Hepatocyte (in vitro differentiated cells): ENCODE data around the gene RRN3. TPM values are rescaled to one million over a fixed set of nuclear protein-coding genes. Genes with fewer than 3 reads are reported as not detected.
A peak's percentile ranks its signal among the peaks of the same experiment; 100 is the strongest.

Source experiments
- DNase-seq: peaks from one replicate; pipeline ENCODE4 v3.0.0-alpha.2; 2016; ENCODE audit warnings: low spot score
- H2AFZ ChIP-seq: fragments of 200-600 bp; sonication (generic); 2 replicates; pipeline ENCODE4 v1.6.0; 2016; ENCODE audit warnings: antibody characterized with exemption, mild to moderate bottlenecking
- H3K27ac ChIP-seq: fragments of 200-600 bp; sonication (generic); 2 replicates; pipeline ENCODE4 v1.5.1; 2016; ENCODE audit warnings: mild to moderate bottlenecking
- H3K27me3 ChIP-seq: fragments of 200-600 bp; sonication (generic); 2 replicates; pipeline ENCODE4 v1.6.1; 2016
- H3K36me3 ChIP-seq: fragments of 200-600 bp; sonication (generic); replicated peaks from 2 replicates; pipeline ENCODE4 v1.5.1; 2016; ENCODE audit warnings: low read depth; ENCODE audit not compliant: insufficient read depth
- H3K4me1 ChIP-seq: fragments of 200-600 bp; sonication (generic); 2 replicates; pipeline ENCODE4 v1.5.1; 2016; ENCODE audit warnings: mild to moderate bottlenecking, moderate library complexity; ENCODE audit not compliant: insufficient read depth
- H3K4me2 ChIP-seq: fragments of 200-600 bp; sonication (generic); 2 replicates; pipeline ENCODE4 v1.6.0; 2016
- H3K4me3 ChIP-seq: fragments of 200-600 bp; sonication (generic); 2 replicates; pipeline ENCODE4 v1.5.1; 2016; ENCODE audit warnings: mild to moderate bottlenecking
- H3K79me2 ChIP-seq: fragments of 200-600 bp; sonication (generic); 2 replicates; pipeline ENCODE4 v1.6.0; 2017; ENCODE audit warnings: mild to moderate bottlenecking
- H3K9me2 ChIP-seq: fragments of 200-600 bp; sonication (generic); replicated peaks from 2 replicates; pipeline ENCODE4 v1.6.0; 2017; ENCODE audit warnings: mild to moderate bottlenecking; ENCODE audit not compliant: insufficient read depth
- H3K9me3 ChIP-seq: fragments of 200-600 bp; sonication (generic); 2 replicates; pipeline ENCODE4 v1.5.1; 2016; ENCODE audit warnings: low read depth, mild to moderate bottlenecking
- H4K20me1 ChIP-seq: fragments of 200-600 bp; sonication (generic); 2 replicates; pipeline ENCODE4 v1.6.0; 2016; ENCODE audit warnings: mild to moderate bottlenecking; ENCODE audit not compliant: insufficient read depth, poor library complexity, severe bottlenecking
- CTCF ChIP-seq: fragments of 200-600 bp; sonication (generic); IDR thresholded peaks from 2 replicates; pipeline ENCODE4 v1.5.1; 2016; ENCODE audit warnings: antibody characterized with exemption, mild to moderate bottlenecking; ENCODE audit not compliant: poor library complexity
- EZH2 ChIP-seq: fragments of 200-600 bp; sonication (generic); IDR thresholded peaks from 2 replicates; pipeline ENCODE4 v1.6.1; 2016; ENCODE audit warnings: antibody characterized with exemption, mild to moderate bottlenecking, borderline replicate concordance
- EZH2phosphoT487 ChIP-seq: fragments of 200-600 bp; sonication (generic); IDR thresholded peaks from one replicate; pipeline ENCODE4 v1.6.1; 2018; ENCODE audit warnings: antibody characterized with exemption, mild to moderate bottlenecking, low read depth, moderate library complexity; ENCODE audit not compliant: unreplicated experiment, severe bottlenecking
- WGBS: methylation state at CpG from one replicate; pipeline ENCODE4 v1.1.6; 2016; ENCODE audit warnings: low lambda C conversion rate; ENCODE audit errors: missing lambda C conversion rate; 5-methylcytosine and 5-hydroxymethylcytosine counted together
- polyA plus RNA-seq: library from polyadenylated mRNA; unstranded; fragments of >200 nt; fragmentation: Nextera tagmentation; extraction: Ambion mirVana; gene quantifications from 2 replicates; pipeline ENCODE4 v1.2.1, GENCODE V29; 2016
- total RNA-seq: library from RNA; depleted of rRNA; stranded (reverse); fragments of >200 nt; gene quantifications from 2 replicates; pipeline ENCODE4 v1.2.3, GENCODE V29; 2014

The RRN3 gene
- total and polyA plus RNA-seq, 2 experiments from 2014 or later: 16.5 to 40.9 TPM

GRCh38 chr16:15059324-15059723 lies 34.7 kb downstream of the RRN3 start:
- Histone ChIP-seq H3K79me2 (peaks cover 13% of the 10 kb centered on the region), H3K4me3 (no peak overlapping the region), H3K9me2 (no peaks in the 10 kb centered on the region), H3K4me2 (no peak overlapping the region), H3K27me3 (no peaks in the 10 kb centered on the region), H3K27ac (no peak overlapping the region), H3K36me3 (no peaks in the 10 kb centered on the region), H4K20me1 (no peaks in the 10 kb centered on the region), H3K4me1 (peaks cover 6% of the 10 kb centered on the region), H3K9me3 (no peaks in the 10 kb centered on the region), H2AFZ (no peak overlapping the region)
- no peak for DNase-seq
- WGBS: 86% methylated on average over 3 of the region's 3 CpGs
- no peak for TF ChIP-seq EZH2
- no peak for TF ChIP-seq EZH2phosphoT487

- Histone ChIP-seq H2AFZ (no peak overlapping the region), H3K4me3 (no peak overlapping the region), H3K27me3 (no peaks in the 10 kb centered on the region), H3K4me2 (no peak overlapping the region), H3K9me3 (no peaks in the 10 kb centered on the region), H4K20me1 (no peaks in the 10 kb centered on the region), H3K27ac (peak overlapping the region; percentile 36), H3K9me2 (no peaks in the 10 kb centered on the region), H3K4me1 (peaks cover 6% of the 10 kb centered on the region), H3K36me3 (no peaks in the 10 kb centered on the region), H3K79me2 (peaks cover 21% of the 10 kb centered on the region)
- TF ChIP-seq EZH2phosphoT487 (no peak), EZH2 (no peak), CTCF (no peak)
- no peak for DNase-seq
- 65% methylated on average over 7 of the region's 7 CpGs for WGBS
These were observed 36.2 kb downstream of the RRN3 start for GRCh38 chr16:15057681-15058417.

DNA sequence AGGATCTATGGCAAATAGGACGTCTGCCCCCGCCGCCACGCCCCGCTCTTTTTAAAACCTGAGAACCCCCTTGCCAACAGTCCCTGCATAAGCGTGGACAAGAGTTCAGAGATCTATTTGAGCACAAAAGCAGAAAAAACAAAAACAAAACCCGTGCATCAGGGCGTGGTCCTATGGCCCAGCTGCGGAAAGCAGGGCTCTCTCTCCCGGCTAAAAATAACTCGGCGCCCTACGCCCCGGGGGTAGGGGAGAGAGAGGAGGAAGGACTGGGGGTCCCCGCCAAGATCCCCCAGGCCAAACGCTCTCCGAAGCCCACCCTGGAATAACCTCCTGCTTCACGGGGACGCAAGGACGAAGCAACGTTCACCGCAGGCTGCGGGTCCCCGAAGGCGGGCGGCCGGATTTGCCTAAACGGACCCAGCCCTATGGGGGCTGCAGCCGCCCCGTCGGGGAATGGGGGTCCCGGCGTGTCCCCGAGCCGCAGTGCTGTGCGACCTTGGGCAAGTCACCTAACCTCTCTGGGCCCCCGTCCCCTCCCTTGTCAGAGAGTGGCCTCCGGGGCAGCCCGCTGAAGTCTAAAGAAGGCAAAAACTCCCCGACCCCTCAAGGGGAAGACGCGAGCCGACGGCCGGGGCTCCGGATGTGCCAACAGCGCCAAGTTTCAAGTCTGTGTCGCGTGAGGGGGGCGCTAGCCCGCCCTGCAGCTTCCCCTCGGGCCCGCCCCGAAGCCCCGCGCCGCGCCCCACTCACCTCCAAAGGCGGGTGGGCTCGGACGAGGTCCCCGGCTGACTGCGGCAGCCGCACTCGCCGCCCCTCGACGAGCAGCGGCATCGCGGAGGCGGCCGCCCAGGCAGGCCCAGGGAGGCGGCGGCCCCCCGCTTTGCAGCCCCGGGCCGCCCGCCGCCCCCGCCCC lies 38.7 kb downstream of the RRN3 start:
- Histone ChIP-seq H3K9me3 (no peaks in the 10 kb centered on the region), H3K4me1 (peaks cover 6% of the 10 kb centered on the region), H3K27ac (peak overlapping the region; percentile 26), H2AFZ (peak overlapping the region; percentile 92), H3K4me2 (peak overlapping the region; percentile 97), H3K36me3 (no peaks in the 10 kb centered on the region), H3K9me2 (no peaks in the 10 kb centered on the region), H3K79me2 (peaks cover 29% of the 10 kb centered on the region), H3K27me3 (no peaks in the 10 kb centered on the region), H4K20me1 (no peaks in the 10 kb centered on the region), H3K4me3 (peak overlapping the region; percentile 97)
- 5% methylated on average over 45 of the region's 81 CpGs for WGBS
- TF ChIP-seq EZH2 (no peak), EZH2phosphoT487 (no peak), CTCF (peak; percentile 24)
- DNase-seq: peak; percentile 18
